GM12878 (cell line): ENCODE data around the gene GDI2. TPM values are rescaled to one million over a fixed set of nuclear protein-coding genes. Genes with fewer than 3 reads are reported as not detected.

Source experiments
- ATAC-seq: fragments of 200-7000 bp; cut with Tn5 transposase; 3 replicates; pipeline ENCODE4 v1.9.1; 2020; ENCODE audit warnings: mild to moderate bottlenecking, moderate library complexity
- BruUV-seq: library from RNA; stranded (reverse); fragments of 400-500 nt; replicated peaks from 2 replicates; lab custom pipeline; 2021; lab: Mats Ljungman, UMichigan
- CTCF ChIA-PET: fragments of 300-600 bp; sonication (Branson Sonifier 250); formaldehyde crosslinking; extraction: SDS; loops from one replicate; lab custom pipeline; 2021; ENCODE audit warnings: inconsistent platforms; lab: Yijun Ruan, JAX
- POLR2A ChIA-PET: fragments of 350-600 bp; formaldehyde crosslinking; extraction: SDS; loops from one replicate; lab custom pipeline; 2021; ENCODE audit warnings: inconsistent platforms; lab: Charles Lee
- RAD21 ChIA-PET: fragments of 300-600 bp; sonication (Branson Sonifier 250); formaldehyde crosslinking; loops from one replicate; lab custom pipeline; 2023; ENCODE audit warnings: antibody characterized with exemption; ENCODE audit not compliant: unreplicated experiment; lab: Charles Lee
- SMC1A ChIA-PET: fragments of 300-600 bp; sonication (Branson Sonifier 250); formaldehyde crosslinking; loops from one replicate; lab custom pipeline; 2023; ENCODE audit not compliant: unreplicated experiment, uncharacterized antibody; lab: Charles Lee
- DNase-seq: peaks from one replicate; pipeline ENCODE4 v3.0.0-alpha.2; 2011; ENCODE audit warnings: low read depth, low spot score
- FAIRE-seq: peaks from 3 replicates; lab custom pipeline; 2011; peaks lifted over from hg19 to GRCh38; lab: Jason Lieb, UNC
- H2AFZ ChIP-seq: 2 replicates; pipeline ENCODE4 v1.6.0; 2011; ENCODE audit warnings: low read depth, low read length, control low read depth; ENCODE audit not compliant: control insufficient read depth
- H3K27ac ChIP-seq: 2 replicates; pipeline ENCODE4 v1.5.1; 2011; ENCODE audit warnings: control low read depth; ENCODE audit not compliant: control insufficient read depth, insufficient read depth
- H3K27me3 ChIP-seq, 2 experiments: replicated peaks in 1 of 2; 2 replicates each; pipeline versions ENCODE4 v1.6.0 to v1.6.1; 2011; ENCODE audit warnings: low read length in 1 of 2; ENCODE audit not compliant: control insufficient read depth in 2 of 2, insufficient read depth in 2 of 2
- H3K36me3 ChIP-seq, 2 experiments: 2 replicates each; pipeline ENCODE4 v1.5.1; 2011; ENCODE audit warnings: low read length in 1 of 2; ENCODE audit not compliant: control insufficient read depth in 2 of 2, insufficient read depth in 2 of 2
- H3K4me1 ChIP-seq: 2 replicates; pipeline ENCODE4 v1.6.1; 2011; ENCODE audit warnings: mild to moderate bottlenecking, low read length, moderate library complexity, mixed read lengths; ENCODE audit not compliant: control insufficient read depth, insufficient read depth
- H3K4me2 ChIP-seq: 2 replicates; pipeline ENCODE4 v1.6.0; 2011; ENCODE audit warnings: control low read depth; ENCODE audit not compliant: control insufficient read depth, insufficient read depth
- H3K4me3 ChIP-seq: fragments of 200-600 bp; sonication (generic); 2 replicates; pipeline ENCODE4 v1.5.1; 2016
- H3K79me2 ChIP-seq: 2 replicates; pipeline ENCODE4 v1.6.0; 2011; ENCODE audit warnings: low read length; ENCODE audit not compliant: control insufficient read depth, insufficient read depth
- H3K9ac ChIP-seq: 2 replicates; pipeline ENCODE4 v1.8.0; 2011; ENCODE audit warnings: low read length, control low read depth, mixed read lengths; ENCODE audit not compliant: control insufficient read depth, insufficient read depth
- H3K9me3 ChIP-seq: replicated peaks from 3 replicates; pipeline ENCODE4 v1.5.1; 2011; ENCODE audit warnings: mild to moderate bottlenecking, low read length; ENCODE audit not compliant: control insufficient read depth, insufficient read depth
- H4K20me1 ChIP-seq: 2 replicates; pipeline ENCODE4 v1.6.0; 2011; ENCODE audit not compliant: control insufficient read depth, insufficient read depth
- ATF2 ChIP-seq: IDR thresholded peaks from 2 replicates; pipeline ENCODE4 v1.6.1; 2012; ENCODE audit warnings: low read length, inconsistent platforms
- BHLHE40 ChIP-seq, 2 experiments: fragments of 450-650 bp in 1 of 2; IDR thresholded peaks; 2 replicates each; pipeline ENCODE4 v1.6.1; 2011 to 2017; ENCODE audit warnings: low read depth in 2 of 2, borderline replicate concordance in 1 of 2, improper control_type of control experiment in 1 of 2, low read length in 1 of 2, mild to moderate bottlenecking in 1 of 2
- EED ChIP-seq: sonication (generic); IDR thresholded peaks from 2 replicates; pipeline ENCODE4 v1.6.1; 2016; ENCODE audit warnings: antibody characterized with exemption, low read depth
- IKZF2 ChIP-seq, 2 experiments: fragments of 450-650 bp; IDR thresholded peaks; 2 replicates each; pipeline ENCODE4 v1.6.1; 2017; ENCODE audit warnings: mild to moderate bottlenecking in 2 of 2, moderate library complexity in 2 of 2
- MLLT1 ChIP-seq: fragments of 450-650 bp; IDR thresholded peaks from 2 replicates; pipeline ENCODE4 v1.6.1; 2016; ENCODE audit warnings: mild to moderate bottlenecking
- MTA2 ChIP-seq: fragments of 450-650 bp; IDR thresholded peaks from 2 replicates; pipeline ENCODE4 v1.6.1; 2016; ENCODE audit warnings: low read depth, mild to moderate bottlenecking, moderate library complexity
- NFIC ChIP-seq: IDR thresholded peaks from 2 replicates; pipeline ENCODE4 v1.6.1; 2012; ENCODE audit warnings: low read depth, mild to moderate bottlenecking, inconsistent platforms, low read length, moderate library complexity
- NFXL1 ChIP-seq: fragments of 450-650 bp; IDR thresholded peaks from 2 replicates; pipeline ENCODE4 v1.6.1; 2017; ENCODE audit warnings: antibody characterized with exemption, mild to moderate bottlenecking, borderline replicate concordance
- NR2C1 ChIP-seq: fragments of 450-650 bp; IDR thresholded peaks from 2 replicates; pipeline ENCODE4 v1.6.1; 2017; ENCODE audit warnings: antibody characterized with exemption, mild to moderate bottlenecking, moderate library complexity
- PML ChIP-seq: IDR thresholded peaks from 2 replicates; pipeline ENCODE4 v1.6.1; 2012; ENCODE audit warnings: low read length, inconsistent platforms
- POLR2AphosphoS5 ChIP-seq: IDR thresholded peaks from 2 replicates; pipeline ENCODE4 v1.6.1; 2011; ENCODE audit warnings: mild to moderate bottlenecking, low read length, inconsistent platforms
- POU2F2 ChIP-seq: IDR thresholded peaks from 3 replicates; pipeline ENCODE4 v1.6.1; 2011; ENCODE audit warnings: low read depth, mild to moderate bottlenecking, low read length, borderline replicate concordance
- RAD51 ChIP-seq: fragments of 450-650 bp; IDR thresholded peaks from 2 replicates; pipeline ENCODE4 v1.6.1; 2016; ENCODE audit warnings: moderate library complexity, mild to moderate bottlenecking, inconsistent platforms
- SKIL ChIP-seq: fragments of 450-650 bp; IDR thresholded peaks from 2 replicates; pipeline ENCODE4 v1.6.1; 2017; ENCODE audit warnings: mild to moderate bottlenecking, low read depth, inconsistent platforms; ENCODE audit not compliant: poor library complexity, severe bottlenecking
- TCF3 ChIP-seq: IDR thresholded peaks from 2 replicates; pipeline ENCODE4 v1.6.1; 2012; ENCODE audit warnings: low read depth, mild to moderate bottlenecking, low read length, borderline replicate concordance; ENCODE audit not compliant: insufficient read depth
- WGBS: methylation state at CpG from one replicate; pipeline ENCODE4 v1.1.6; 2016; ENCODE audit warnings: low lambda C conversion rate; ENCODE audit not compliant: insufficient replicate concordance, insufficient coverage; ENCODE audit errors: missing lambda C conversion rate; 5-methylcytosine and 5-hydroxymethylcytosine counted together
- in situ Hi-C: fragments of 300-500 bp; cut with MboI; formaldehyde crosslinking; loops from 9 replicates; pipeline ENCODE4 v1.14.3; 2018; ENCODE audit warnings: mixed read lengths
- intact Hi-C: fragments of 100-400 bp; cut with micrococcal nuclease; formaldehyde crosslinking; loops from one replicate; pipeline ENCODE4 v1.14.2; 2022; ENCODE audit not compliant: unreplicated experiment
- polyA plus RNA-seq, 11 experiments: library from polyadenylated mRNA; depleted of rRNA in 4 of 11; unstranded in 6 of 11; stranded (reverse) in 5 of 11; fragments of >200 nt; fragmentation: Nextera tagmentation in 4 of 11; fragmentation: Illumina TruSeq in 1 of 11; extraction: Ambion mirVana in 4 of 11; extraction: Trizol in 1 of 11; gene quantifications; 1 replicate in 1 of 11; 2 replicates in 10 of 11; pipeline versions ENCODE4 v1.2.1 to v1.2.3, GENCODE V29; 2011 to 2016; ENCODE audit warnings: inconsistent platforms in 2 of 11, missing spikeins in 2 of 11, low read depth in 1 of 11
- total RNA-seq, 4 experiments: library from RNA; depleted of rRNA in 3 of 4; stranded (reverse); fragments of >200 nt in 3 of 4; fragmentation: Illumina TruSeq in 1 of 4; extraction: Trizol in 1 of 4; gene quantifications; 2 replicates each; pipeline versions ENCODE4 v1.2.1 to v1.2.3, GENCODE V29; 2013 to 2021

The GDI2 gene
- total and polyA plus RNA-seq, 10 of the 15 experiments (the other 5 are each of a cell fraction or from before 2014, with no cell fraction given): 261 to 395 (median 276) TPM

- ATAC-seq: no peak
- peak overlapping the region; percentile 90 for H3K4me2 ChIP-seq
- POLR2A ChIA-PET: interaction anchor here (0.6 to 4.6 kb wide), 16 partner anchors 16 to 454 kb away, joined by 3 to 46 read pairs (median 4); partner anchors contain the start of genes ANKRD16 and FBH1
- intact Hi-C loops (loop anchor here (5.0 kb wide), 1 partner anchor 78 kb away; the partner anchor contains the start of gene FBH1), in situ Hi-C loops (no loop called here)
- no peaks in the 10 kb centered on the region for H4K20me1 ChIP-seq
- 9% methylated on average over 11 of the region's 12 CpGs for WGBS
- H3K4me3 ChIP-seq: peak overlapping the region; percentile 82
- TSS peak; percentile 89 for BruUV-seq
- no peaks in the 10 kb centered on the region for H3K9me3 ChIP-seq
- peaks cover 56% of the 10 kb centered on the region for H3K79me2 ChIP-seq
- DNase-seq: no peak
- H3K36me3 ChIP-seq: no peaks in the 10 kb centered on the region
- peak overlapping the region; percentile 97 for H3K27ac ChIP-seq
- peak overlapping the region; percentile 93 for H3K9ac ChIP-seq
- H3K4me1 ChIP-seq: peaks cover 50% of the 10 kb centered on the region
- H2AFZ ChIP-seq: peak overlapping the region; percentile 80
- RAD21 ChIA-PET: interaction anchor here (0.7 to 12.5 kb wide), 9 partner anchors 29 to 276 kb away, joined by 3 to 183 read pairs (median 5); partner anchors contain the start of genes ANKRD16, FBH1 and IL15RA
- no peak for FAIRE-seq
- CTCF ChIA-PET: interaction anchor here (0.9 to 7.9 kb wide), 8 partner anchors 28 to 372 kb away, joined by 3 to 74 read pairs (median 6); no protein-coding TSS in a partner anchor
- SMC1A ChIA-PET: interaction anchor here (0.7 to 3.4 kb wide), 16 partner anchors 9 to 160 kb away, joined by 3 to 21 read pairs (median 4); no protein-coding TSS in a partner anchor
- H3K27me3 ChIP-seq: no peaks in the 10 kb centered on the region
- TF ChIP-seq BHLHE40 (IDR thresholded peaks at IDR 0.05; ENCODE audit: borderline replicate concordance in 1 of 2, low read depth in 2 of 2, low read length in 1 of 2) (peak; percentile 8 to 25; a peak in 1 of 4 replicates), EED (no peak), IKZF2 (IDR thresholded peaks at IDR 0.05) (peak in 1 of 2 experiments; percentile 61; a peak in 2 of 4 replicates), NFXL1 (no peak), POU2F2 (0 out of 3 replicates have a peak, but pooled peaks have one; percentile 2), SKIL (peak; percentile 31), NFIC (0 out of 2 replicates have a peak, but pooled peaks have one; percentile 30), MLLT1 (peak; percentile 6; the same call in 1 of the 2 replicates), POLR2AphosphoS5 (0 out of 2 replicates have a peak, but pooled peaks have one; percentile 19), PML (0 out of 2 replicates have a peak, but pooled peaks have one; percentile 3), NR2C1 (no peak), MTA2 (0 out of 2 replicates have a peak, but pooled peaks have one; percentile 5), ATF2 (0 out of 2 replicates have a peak, but pooled peaks have one; percentile 10), RAD51 (peak; percentile 46; the same call in 1 of the 2 replicates), TCF3 (no peak)
Observed at GRCh38 chr10:5814110-5815107, 1.2 kb upstream of the GDI2 start.
